Superior temporal gyrus (tissue), 1 donor: Measurements from ENCODE around the gene RAB30.
"Not testable (repeated sequence)": the region's sequence is repeated elsewhere in the genome, so short reads cannot be mapped to it uniquely, and the experiment has no call there.

Experiments
- DNase-seq: peaks from one replicate; pipeline ENCODE4 v3.0.0-alpha.2; 2016; ENCODE audit errors: extremely low spot score

The RAB30 gene

GRCh38 chr11:82944198-82944597 lies 127.5 kb downstream of the RAB30 start:
- DNase-seq: no peak

- not testable (repeated sequence) for DNase-seq
These were observed 128.3 kb downstream of the RAB30 start for GRCh38 chr11:82943430-82943829.

- no peak for DNase-seq
These were observed 129.3 kb downstream of the RAB30 start for GRCh38 chr11:82942376-82942775.

- DNase-seq: no peak
These were observed 132.2 kb downstream of the RAB30 start for GRCh38 chr11:82939456-82939855.

GRCh38 chr11:82937554-82937953 lies 134.1 kb downstream of the RAB30 start:
- no peak for DNase-seq

GRCh38 chr11:82936261-82936660 lies 135.4 kb downstream of the RAB30 start:
- DNase-seq: no peak

GRCh38 chr11:82932564-82932963 lies 139.1 kb downstream of the RAB30 start:
- DNase-seq: no peak

GRCh38 chr11:82930734-82931133 lies 141.0 kb downstream of the RAB30 start:
- DNase-seq: no peak

- DNase-seq: no peak
These were observed 141.5 kb downstream of the RAB30 start for GRCh38 chr11:82930229-82930628.

- DNase-seq: no peak
These were observed 142.6 kb downstream of the RAB30 start for GRCh38 chr11:82929121-82929520.

GRCh38 chr11:82927264-82927880 lies 144.3 kb downstream of the RAB30 start:
- DNase-seq: peak; percentile 85

GRCh38 chr11:82924522-82925224 lies 147.0 kb downstream of the RAB30 start:
- DNase-seq: no peak
